ENCODE measurements around the gene SMARCD1.
"Not testable (repeated sequence)": the region's sequence is repeated elsewhere in the genome, so short reads cannot be mapped to it uniquely, and the experiment has no call there.

SMARCD1 gene

GRCh38 chr12:50075808-50076170 lies 9.4 kb upstream of the SMARCD1 start:
- FAIRE-seq (no peak), DNase-seq (ENCODE audit: insufficient read length, low spot score) (no peak)

GRCh38 chr12:50077099-50077498 lies 8.0 kb upstream of the SMARCD1 start:
- no peak for DNase-seq (ENCODE audit: insufficient read length, low spot score)
- no peak for FAIRE-seq

GRCh38 chr12:50078281-50078680 lies 6.9 kb upstream of the SMARCD1 start:
- FAIRE-seq (no peak), DNase-seq (ENCODE audit: insufficient read length, low spot score) (no peak)

GRCh38 chr12:50079771-50080170 lies 5.4 kb upstream of the SMARCD1 start:
- no peak for DNase-seq (ENCODE audit: insufficient read length, low spot score)
- FAIRE-seq: no peak

- FAIRE-seq: no peak
- DNase-seq (ENCODE audit: insufficient read length, low spot score): no peak
Measured at GRCh38 chr12:50081096-50081808, 3.9 kb upstream of the SMARCD1 start.

- FAIRE-seq (no peak), DNase-seq (ENCODE audit: insufficient read length, low spot score) (no peak)
Measured at GRCh38 chr12:50082644-50083043, 2.5 kb upstream of the SMARCD1 start.

GRCh38 chr12:50083301-50083700 lies 1.8 kb upstream of the SMARCD1 start:
- no peak for FAIRE-seq

GRCh38 chr12:50084409-50084774 lies 750 bp upstream of the SMARCD1 start:
- not testable (repeated sequence) for FAIRE-seq; DNase-seq (ENCODE audit: insufficient read length, low spot score)

More at GRCh38 chr12:50083301-50083700, 1.8 kb upstream of the SMARCD1 start:
- no peak for DNase-seq (ENCODE audit: insufficient read length, low spot score)

GRCh38 chr12:50085615-50086072 lies 502 bp downstream of the SMARCD1 start:
- FAIRE-seq: no peak
- DNase-seq (ENCODE audit: insufficient read length, low spot score): no peak

- no peak for DNase-seq (ENCODE audit: insufficient read length, low spot score)
- no peak for FAIRE-seq
Measured at GRCh38 chr12:50086148-50086547, 1.0 kb downstream of the SMARCD1 start.

- no peak for DNase-seq (ENCODE audit: insufficient read length, low spot score)
- no peak for FAIRE-seq
Measured at GRCh38 chr12:50087151-50087550, 2.0 kb downstream of the SMARCD1 start.

GRCh38 chr12:50087995-50088394 lies 2.9 kb downstream of the SMARCD1 start:
- no peak for FAIRE-seq

GRCh38 chr12:50088577-50089335 lies 3.6 kb downstream of the SMARCD1 start:
- FAIRE-seq (peak; percentile 89), DNase-seq (ENCODE audit: insufficient read length, low spot score) (peak; percentile 57)

More at GRCh38 chr12:50087995-50088394, 2.9 kb downstream of the SMARCD1 start:
- no peak for DNase-seq (ENCODE audit: insufficient read length, low spot score)

- DNase-seq (ENCODE audit: insufficient read length, low spot score): no peak
- FAIRE-seq: no peak
Measured at GRCh38 chr12:50089730-50090129, 4.6 kb downstream of the SMARCD1 start.

- FAIRE-seq: no peak
- DNase-seq (ENCODE audit: insufficient read length, low spot score): no peak
Measured at GRCh38 chr12:50090391-50090790, 5.2 kb downstream of the SMARCD1 start.

- FAIRE-seq: no peak
- no peak for DNase-seq (ENCODE audit: insufficient read length, low spot score)
Measured at GRCh38 chr12:50097952-50098351, 12.8 kb downstream of the SMARCD1 start.

GRCh38 chr12:50099302-50100008 lies 14.3 kb downstream of the SMARCD1 start:
- no peak for FAIRE-seq
- no peak for DNase-seq (ENCODE audit: insufficient read length, low spot score)

GRCh38 chr12:50100561-50100960 lies 15.4 kb downstream of the SMARCD1 start:
- no peak for FAIRE-seq
- DNase-seq (ENCODE audit: insufficient read length, low spot score): no peak

- FAIRE-seq: no peak
- no peak for DNase-seq (ENCODE audit: insufficient read length, low spot score)
Measured at GRCh38 chr12:50101663-50102062, 16.5 kb downstream of the SMARCD1 start.

GRCh38 chr12:50102131-50102531 lies 17.0 kb downstream of the SMARCD1 start:
- FAIRE-seq (no peak), DNase-seq (ENCODE audit: insufficient read length, low spot score) (no peak)

GRCh38 chr12:50102646-50103309 lies 17.6 kb downstream of the SMARCD1 start:
- DNase-seq (ENCODE audit: insufficient read length, low spot score): no peak
- no peak for FAIRE-seq

Data from GM19239 (cell line).